ENCODE results near the gene OLA1.

Gene OLA1

GRCh38 chr2:174245065-174245464 lies 3.3 kb downstream of the OLA1 start:
- peaks cover 74% of the 10 kb centered on the region for H3K36me3 Mint-ChIP-seq (ENCODE audit: low read depth)
- no peak overlapping the region for H3K4me3 Mint-ChIP-seq
- H3K4me1 Mint-ChIP-seq (ENCODE audit: low read depth) = peaks cover 49% of the 10 kb centered on the region
- H3K9me3 Mint-ChIP-seq = no peaks in the 10 kb centered on the region
- H3K27me3 Mint-ChIP-seq = no peaks in the 10 kb centered on the region
- no peak for DNase-seq
- no peak overlapping the region for H3K27ac Mint-ChIP-seq

GRCh38 chr2:174243812-174244211 lies 4.5 kb downstream of the OLA1 start:
- Mint-ChIP-seq H3K4me1 (ENCODE audit: low read depth) (peaks cover 51% of the 10 kb centered on the region), H3K27ac (no peak overlapping the region), H3K4me3 (no peak overlapping the region), H3K9me3 (no peaks in the 10 kb centered on the region), H3K36me3 (ENCODE audit: low read depth) (peaks cover 81% of the 10 kb centered on the region), H3K27me3 (no peaks in the 10 kb centered on the region)
- DNase-seq = no peak

- peaks cover 46% of the 10 kb centered on the region for H3K4me1 Mint-ChIP-seq (ENCODE audit: low read depth)
- DNase-seq = no peak
- peaks cover 79% of the 10 kb centered on the region for H3K36me3 Mint-ChIP-seq (ENCODE audit: low read depth)
- no peak overlapping the region for H3K27ac Mint-ChIP-seq
- H3K4me3 Mint-ChIP-seq = no peak overlapping the region
- no peaks in the 10 kb centered on the region for H3K27me3 Mint-ChIP-seq
- H3K9me3 Mint-ChIP-seq = no peaks in the 10 kb centered on the region
Measured at GRCh38 chr2:174240097-174240496, 8.2 kb downstream of the OLA1 start.

GRCh38 chr2:174236429-174236828 lies 11.9 kb downstream of the OLA1 start:
- Mint-ChIP-seq H3K27me3 (no peaks in the 10 kb centered on the region), H3K9me3 (no peaks in the 10 kb centered on the region), H3K4me3 (no peak overlapping the region), H3K4me1 (ENCODE audit: low read depth) (peaks cover 53% of the 10 kb centered on the region), H3K27ac (no peak overlapping the region), H3K36me3 (ENCODE audit: low read depth) (peaks cover 67% of the 10 kb centered on the region)
- DNase-seq = no peak

- H3K27ac Mint-ChIP-seq = no peak overlapping the region
- H3K9me3 Mint-ChIP-seq = no peaks in the 10 kb centered on the region
- H3K4me1 Mint-ChIP-seq (ENCODE audit: low read depth) = peaks cover 52% of the 10 kb centered on the region
- no peak for DNase-seq
- no peak overlapping the region for H3K4me3 Mint-ChIP-seq
- H3K36me3 Mint-ChIP-seq (ENCODE audit: low read depth) = peaks cover 63% of the 10 kb centered on the region
- H3K27me3 Mint-ChIP-seq = no peaks in the 10 kb centered on the region
Measured at GRCh38 chr2:174235680-174236079, 12.7 kb downstream of the OLA1 start.

GRCh38 chr2:174233771-174234275 lies 14.5 kb downstream of the OLA1 start:
- Mint-ChIP-seq H3K4me1 (ENCODE audit: low read depth) (peaks cover 44% of the 10 kb centered on the region), H3K9me3 (no peaks in the 10 kb centered on the region), H3K27ac (no peak overlapping the region), H3K4me3 (no peak overlapping the region), H3K36me3 (ENCODE audit: low read depth) (peaks cover 65% of the 10 kb centered on the region), H3K27me3 (no peaks in the 10 kb centered on the region)
- no peak for DNase-seq

- H3K4me1 Mint-ChIP-seq (ENCODE audit: low read depth) = peaks cover 15% of the 10 kb centered on the region
- DNase-seq = no peak
Measured at GRCh38 chr2:174227748-174228147, 20.6 kb downstream of the OLA1 start.

GRCh38 chr2:174224665-174225288 lies 23.6 kb downstream of the OLA1 start:
- H3K9me3 Mint-ChIP-seq = no peaks in the 10 kb centered on the region
- no peak overlapping the region for H3K27ac Mint-ChIP-seq
- no peak for DNase-seq
- peaks cover 5% of the 10 kb centered on the region for H3K4me1 Mint-ChIP-seq (ENCODE audit: low read depth)
- no peak overlapping the region for H3K4me3 Mint-ChIP-seq
- no peaks in the 10 kb centered on the region for H3K27me3 Mint-ChIP-seq
- peaks cover 53% of the 10 kb centered on the region for H3K36me3 Mint-ChIP-seq (ENCODE audit: low read depth)

More at GRCh38 chr2:174227748-174228147, 20.6 kb downstream of the OLA1 start:
- peaks cover 69% of the 10 kb centered on the region for H3K36me3 Mint-ChIP-seq (ENCODE audit: low read depth)
- H3K27me3 Mint-ChIP-seq = no peaks in the 10 kb centered on the region
- H3K27ac Mint-ChIP-seq = no peak overlapping the region
- H3K9me3 Mint-ChIP-seq = no peaks in the 10 kb centered on the region
- H3K4me3 Mint-ChIP-seq = no peak overlapping the region

GRCh38 chr2:174224125-174224524 lies 24.2 kb downstream of the OLA1 start:
- DNase-seq = no peak
- Mint-ChIP-seq H3K27me3 (no peaks in the 10 kb centered on the region), H3K4me3 (no peak overlapping the region), H3K27ac (no peak overlapping the region), H3K36me3 (ENCODE audit: low read depth) (peaks cover 51% of the 10 kb centered on the region), H3K9me3 (no peaks in the 10 kb centered on the region), H3K4me1 (ENCODE audit: low read depth) (peaks cover 3% of the 10 kb centered on the region)

GRCh38 chr2:174223388-174223787 lies 24.9 kb downstream of the OLA1 start:
- no peak overlapping the region for H3K27ac Mint-ChIP-seq

GRCh38 chr2:174222154-174222553 lies 26.2 kb downstream of the OLA1 start:
- Mint-ChIP-seq H3K36me3 (ENCODE audit: low read depth) (peaks cover 49% of the 10 kb centered on the region), H3K9me3 (no peaks in the 10 kb centered on the region), H3K27me3 (no peaks in the 10 kb centered on the region), H3K27ac (no peak overlapping the region), H3K4me1 (ENCODE audit: low read depth) (no peaks in the 10 kb centered on the region), H3K4me3 (no peak overlapping the region)
- no peak for DNase-seq

More at GRCh38 chr2:174223388-174223787, 24.9 kb downstream of the OLA1 start:
- Mint-ChIP-seq H3K27me3 (no peaks in the 10 kb centered on the region), H3K4me3 (no peak overlapping the region), H3K4me1 (ENCODE audit: low read depth) (peaks cover 3% of the 10 kb centered on the region), H3K9me3 (no peaks in the 10 kb centered on the region), H3K36me3 (ENCODE audit: low read depth) (peaks cover 45% of the 10 kb centered on the region)
- no peak for DNase-seq

GRCh38 chr2:174219321-174219720 lies 29.0 kb downstream of the OLA1 start:
- no peak for DNase-seq
- Mint-ChIP-seq H3K4me1 (ENCODE audit: low read depth) (no peaks in the 10 kb centered on the region), H3K36me3 (ENCODE audit: low read depth) (peaks cover 30% of the 10 kb centered on the region), H3K4me3 (no peak overlapping the region), H3K9me3 (no peaks in the 10 kb centered on the region), H3K27ac (no peak overlapping the region), H3K27me3 (no peaks in the 10 kb centered on the region)

- no peak overlapping the region for H3K4me3 Mint-ChIP-seq
- DNase-seq = no peak
- no peaks in the 10 kb centered on the region for H3K4me1 Mint-ChIP-seq (ENCODE audit: low read depth)
- peaks cover 26% of the 10 kb centered on the region for H3K36me3 Mint-ChIP-seq (ENCODE audit: low read depth)
- no peaks in the 10 kb centered on the region for H3K27me3 Mint-ChIP-seq
- no peaks in the 10 kb centered on the region for H3K9me3 Mint-ChIP-seq
- no peak overlapping the region for H3K27ac Mint-ChIP-seq
Measured at GRCh38 chr2:174218773-174219172, 29.6 kb downstream of the OLA1 start.

GRCh38 chr2:174217869-174218268 lies 30.5 kb downstream of the OLA1 start:
- no peak overlapping the region for H3K27ac Mint-ChIP-seq
- H3K36me3 Mint-ChIP-seq (ENCODE audit: low read depth) = peaks cover 32% of the 10 kb centered on the region
- no peaks in the 10 kb centered on the region for H3K27me3 Mint-ChIP-seq
- H3K9me3 Mint-ChIP-seq = no peaks in the 10 kb centered on the region
- no peak overlapping the region for H3K4me3 Mint-ChIP-seq
- no peak for DNase-seq
- no peaks in the 10 kb centered on the region for H3K4me1 Mint-ChIP-seq (ENCODE audit: low read depth)

GRCh38 chr2:174211954-174212353 lies 36.4 kb downstream of the OLA1 start:
- no peak for DNase-seq
- Mint-ChIP-seq H3K36me3 (ENCODE audit: low read depth) (peaks cover 36% of the 10 kb centered on the region), H3K4me3 (no peak overlapping the region), H3K9me3 (no peaks in the 10 kb centered on the region), H3K27me3 (no peaks in the 10 kb centered on the region), H3K4me1 (ENCODE audit: low read depth) (peaks cover 3% of the 10 kb centered on the region), H3K27ac (no peak overlapping the region)

GRCh38 chr2:174210862-174211261 lies 37.5 kb downstream of the OLA1 start:
- Mint-ChIP-seq H3K36me3 (ENCODE audit: low read depth) (peaks cover 43% of the 10 kb centered on the region), H3K4me3 (no peak overlapping the region), H3K9me3 (no peaks in the 10 kb centered on the region), H3K27me3 (no peaks in the 10 kb centered on the region), H3K27ac (no peak overlapping the region), H3K4me1 (ENCODE audit: low read depth) (peaks cover 3% of the 10 kb centered on the region)
- no peak for DNase-seq
